Measurements from ENCODE around the gene ZYG11B.
"Not testable (repeated sequence)": the region's sequence is repeated elsewhere in the genome, so short reads cannot be mapped to it uniquely, and the experiment has no call there.

ZYG11B gene

GRCh38 chr1:52707927-52708655, 18.2 kb upstream of the ZYG11B start:
- DNase-seq, result no peak

- no peak for DNase-seq
Measured at GRCh38 chr1:52709016-52709415, 17.2 kb upstream of the ZYG11B start.

- DNase-seq, result no peak
Measured at GRCh38 chr1:52713590-52713989, 12.7 kb upstream of the ZYG11B start.

GRCh38 chr1:52715296-52715695, 11.0 kb upstream of the ZYG11B start:
- DNase-seq, result not testable (repeated sequence)

GRCh38 chr1:52723260-52723659, 3.0 kb upstream of the ZYG11B start:
- DNase-seq, result no peak

- DNase-seq, result no peak
Measured at GRCh38 chr1:52725903-52726264, 369 bp upstream of the ZYG11B start.

GRCh38 chr1:52727114-52727586, 897 bp downstream of the ZYG11B start:
- no peak for DNase-seq

GRCh38 chr1:52727956-52728656, 1.9 kb downstream of the ZYG11B start:
- no peak for DNase-seq

GRCh38 chr1:52733368-52733767, 7.1 kb downstream of the ZYG11B start:
- DNase-seq, result no peak

- not testable (repeated sequence) for DNase-seq
Measured at GRCh38 chr1:52735371-52735770, 9.1 kb downstream of the ZYG11B start.

GRCh38 chr1:52738148-52738547, 11.9 kb downstream of the ZYG11B start:
- no peak for DNase-seq

- no peak for DNase-seq
Measured at GRCh38 chr1:52738893-52739292, 12.6 kb downstream of the ZYG11B start.

GRCh38 chr1:52739699-52740467, 13.6 kb downstream of the ZYG11B start:
- DNase-seq, result no peak

- no peak for DNase-seq
Measured at GRCh38 chr1:52741259-52741658, 15.0 kb downstream of the ZYG11B start.

- DNase-seq, result no peak
Measured at GRCh38 chr1:52746189-52746588, 19.9 kb downstream of the ZYG11B start.

- no peak for DNase-seq
Measured at GRCh38 chr1:52747450-52747849, 21.2 kb downstream of the ZYG11B start.

GRCh38 chr1:52748119-52748518, 21.9 kb downstream of the ZYG11B start:
- no peak for DNase-seq

GRCh38 chr1:52749496-52749895, 23.2 kb downstream of the ZYG11B start:
- DNase-seq, result not testable (repeated sequence)

- not testable (repeated sequence) for DNase-seq
Measured at GRCh38 chr1:52750139-52750538, 23.9 kb downstream of the ZYG11B start.

- no peak for DNase-seq
Measured at GRCh38 chr1:52751589-52752483, 25.6 kb downstream of the ZYG11B start.

GRCh38 chr1:52752484-52752826, 26.2 kb downstream of the ZYG11B start:
- DNase-seq, result no peak

- DNase-seq, result no peak
Measured at GRCh38 chr1:52753169-52753568, 26.9 kb downstream of the ZYG11B start.

GRCh38 chr1:52756020-52756419, 29.8 kb downstream of the ZYG11B start:
- DNase-seq, result no peak

Data from SIG-M5 (cell line).